Lower leg skin (tissue), 3 donors: Measurements from ENCODE around the gene CPLX3.

ENCODE experiments used
- POLR2A ChIP-seq, 2 donors: fragments of 450-650 bp; IDR thresholded peaks; one replicate each; pipeline ENCODE4 v1.6.1; 2016 to 2017; ENCODE audit warnings: antibody characterized with exemption in 2 of 2, mild to moderate bottlenecking in 1 of 2, moderate library complexity in 1 of 2
- TF ChIP-seq, protein P1 (sequence below), 3 donors: fragments of 450-650 bp; IDR thresholded peaks; one replicate each; pipeline ENCODE4 v1.5.1; 2016; ENCODE audit warnings: antibody characterized with exemption in 3 of 3, mild to moderate bottlenecking in 3 of 3, moderate library complexity in 2 of 3

DNA sequence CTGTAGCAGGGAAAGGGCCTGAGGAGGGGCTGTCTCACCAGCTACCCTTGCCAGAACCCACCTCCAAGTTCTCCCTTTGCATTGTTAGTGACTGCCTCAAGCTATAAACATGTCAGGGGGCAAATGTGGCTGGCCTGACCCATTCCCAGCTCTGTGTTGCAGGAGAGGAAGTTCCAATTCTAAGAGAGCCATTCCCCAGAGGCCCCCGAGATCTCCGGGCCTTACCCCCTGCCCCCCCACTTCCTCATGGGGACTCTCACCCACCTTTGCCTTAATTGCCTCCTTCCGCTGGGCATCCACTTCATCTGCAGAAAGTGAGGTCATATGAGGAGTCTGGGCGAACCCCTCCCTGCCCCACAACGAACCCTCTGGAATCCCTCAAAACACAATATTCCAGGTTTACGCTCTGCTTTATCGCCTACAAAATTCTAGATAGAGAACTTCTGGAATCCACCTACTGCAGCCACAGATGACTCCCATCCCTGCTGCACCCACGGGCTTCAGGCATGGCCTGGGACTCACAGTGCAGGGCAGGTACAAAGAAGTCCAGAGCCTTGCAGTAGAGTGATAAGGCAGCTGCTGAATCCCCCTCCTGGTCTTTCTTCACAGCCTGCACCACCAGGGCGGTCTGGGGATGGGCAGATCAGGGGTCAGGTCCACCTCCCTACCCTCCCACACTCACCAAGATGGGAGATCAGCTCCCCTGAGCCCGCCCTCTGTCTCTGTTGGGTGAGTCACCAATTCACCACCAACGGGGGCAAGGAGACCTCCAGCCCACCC lies 12.5 kb downstream of the CPLX3 start:
- TF ChIP-seq POLR2A (IDR thresholded peaks at IDR 0.05), result no peak
- TF ChIP-seq, protein P1, sequence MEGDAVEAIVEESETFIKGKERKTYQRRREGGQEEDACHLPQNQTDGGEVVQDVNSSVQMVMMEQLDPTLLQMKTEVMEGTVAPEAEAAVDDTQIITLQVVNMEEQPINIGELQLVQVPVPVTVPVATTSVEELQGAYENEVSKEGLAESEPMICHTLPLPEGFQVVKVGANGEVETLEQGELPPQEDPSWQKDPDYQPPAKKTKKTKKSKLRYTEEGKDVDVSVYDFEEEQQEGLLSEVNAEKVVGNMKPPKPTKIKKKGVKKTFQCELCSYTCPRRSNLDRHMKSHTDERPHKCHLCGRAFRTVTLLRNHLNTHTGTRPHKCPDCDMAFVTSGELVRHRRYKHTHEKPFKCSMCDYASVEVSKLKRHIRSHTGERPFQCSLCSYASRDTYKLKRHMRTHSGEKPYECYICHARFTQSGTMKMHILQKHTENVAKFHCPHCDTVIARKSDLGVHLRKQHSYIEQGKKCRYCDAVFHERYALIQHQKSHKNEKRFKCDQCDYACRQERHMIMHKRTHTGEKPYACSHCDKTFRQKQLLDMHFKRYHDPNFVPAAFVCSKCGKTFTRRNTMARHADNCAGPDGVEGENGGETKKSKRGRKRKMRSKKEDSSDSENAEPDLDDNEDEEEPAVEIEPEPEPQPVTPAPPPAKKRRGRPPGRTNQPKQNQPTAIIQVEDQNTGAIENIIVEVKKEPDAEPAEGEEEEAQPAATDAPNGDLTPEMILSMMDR (IDR thresholded peaks at IDR 0.05), result no peak
